HG03439 (cell line): ENCODE measurements around the gene FNBP1L.

Experiments
- ATAC-seq: cut with Tn5 transposase; IDR thresholded peaks from one replicate; pipeline ENCODE4 v1.9.1; 2021; ENCODE audit warnings: mild to moderate bottlenecking, moderate library complexity; ENCODE audit not compliant: unreplicated experiment

FNBP1L gene

GRCh38 chr1:93447481-93448291 lies at the start of gene FNBP1L:
Gene FNBP1L (plus strand): TSS chr1:93448118. CDS start chr1:93448282, 164 bp downstream.
- ATAC-seq = no peak

- no peak for ATAC-seq
These were observed 48.1 kb upstream of the FNBP1L start for GRCh38 chr1:93399781-93400180.

- ATAC-seq = no peak
These were observed 39.7 kb upstream of the FNBP1L start for GRCh38 chr1:93408203-93408602.

GRCh38 chr1:93411000-93411399 lies 36.9 kb upstream of the FNBP1L start:
- no peak for ATAC-seq

- ATAC-seq = no peak
These were observed 33.2 kb upstream of the FNBP1L start for GRCh38 chr1:93414749-93415148.

GRCh38 chr1:93415296-93415695 lies 32.6 kb upstream of the FNBP1L start:
- ATAC-seq = no peak

GRCh38 chr1:93416183-93416582 lies 31.7 kb upstream of the FNBP1L start:
- ATAC-seq = no peak

GRCh38 chr1:93419344-93419743 lies 28.6 kb upstream of the FNBP1L start:
- no peak for ATAC-seq

- no peak for ATAC-seq
These were observed 27.5 kb upstream of the FNBP1L start for GRCh38 chr1:93420400-93420799.

GRCh38 chr1:93426181-93426580 lies 21.7 kb upstream of the FNBP1L start:
- no peak for ATAC-seq

- no peak for ATAC-seq
These were observed 20.3 kb upstream of the FNBP1L start for GRCh38 chr1:93427656-93428055.

GRCh38 chr1:93433407-93433961 lies 14.4 kb upstream of the FNBP1L start:
- ATAC-seq = no peak

- no peak for ATAC-seq
These were observed 13.8 kb upstream of the FNBP1L start for GRCh38 chr1:93434088-93434487.

- no peak for ATAC-seq
These were observed 12.9 kb upstream of the FNBP1L start for GRCh38 chr1:93434987-93435386.

- no peak for ATAC-seq
These were observed 12.5 kb upstream of the FNBP1L start for GRCh38 chr1:93435443-93435842.

- no peak for ATAC-seq
These were observed 11.4 kb upstream of the FNBP1L start for GRCh38 chr1:93436496-93436895.

- ATAC-seq = no peak
These were observed 9.8 kb upstream of the FNBP1L start for GRCh38 chr1:93437976-93438605.

- no peak for ATAC-seq
These were observed 9.2 kb upstream of the FNBP1L start for GRCh38 chr1:93438716-93439115.

GRCh38 chr1:93440272-93440671 lies 7.6 kb upstream of the FNBP1L start:
- ATAC-seq = no peak

- ATAC-seq = no peak
These were observed 7.2 kb upstream of the FNBP1L start for GRCh38 chr1:93440706-93441105.

GRCh38 chr1:93441589-93441988 lies 6.3 kb upstream of the FNBP1L start:
- ATAC-seq = no peak

- ATAC-seq = no peak
These were observed 5.8 kb upstream of the FNBP1L start for GRCh38 chr1:93442008-93442666.
